Measurements from ENCODE around the gene ZNF697. TPM values are rescaled to one million over a fixed set of nuclear protein-coding genes. Genes with fewer than 3 reads are reported as not detected.

ZNF697 gene
- total RNA-seq, 4 donors from 2014 or later: 1.00 to 5.6 (median 2.9) TPM

DNA sequence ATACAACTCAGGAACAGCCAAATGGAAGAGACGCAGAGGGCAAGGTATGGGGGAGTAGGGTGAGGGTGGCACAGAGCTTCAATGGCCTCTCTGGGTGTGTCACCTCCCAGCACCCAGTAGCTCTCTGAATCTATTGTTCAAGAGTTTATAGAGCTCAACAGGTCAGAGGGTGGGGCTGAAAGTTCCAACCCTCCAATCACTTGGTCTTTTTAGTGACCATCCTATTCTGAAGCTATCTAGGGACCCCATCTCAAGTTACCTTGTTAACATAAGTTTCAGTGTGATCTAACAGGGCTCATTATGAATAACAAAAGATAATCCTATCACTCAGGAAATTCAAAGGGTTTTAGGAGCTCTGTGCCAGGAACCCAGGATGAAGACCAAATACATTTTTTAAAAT is 31.2 kb upstream of the ZNF697 start:
- WGBS, 2 donors (ENCODE audit: low coverage in 1 of 2): 90% methylated on average over 1 of the region's 1 CpG; no CpG with 5 or more reads in 1 of the 2 donors
- Histone ChIP-seq H3K4me1 (peaks cover 0 to 10% (median 3%) of the 10 kb centered on the region in 4 donors), H3K9me3 (no peaks in the 10 kb centered on the region), H3K36me3 (no peaks in the 10 kb centered on the region), H3K4me3 (no peak overlapping the region), H3K27me3 (no peaks in the 10 kb centered on the region), H3K27ac (no peak overlapping the region)
- intact Hi-C loops (cut with DNase I; ENCODE audit: low total_unique reads) (no loop called here), in situ Hi-C loops (cut with MboI; ENCODE audit: low pct_ligation_motif_present in 1 of 4, low pct_unique_long_range_greater_than_20kb in 1 of 4, low sequenced_read_pairs in 3 of 4) (no loop called here)
- no peak for DNase-seq
- TF ChIP-seq EP300 (IDR thresholded peaks at IDR 0.05; ENCODE audit: low read depth) (no peak), POLR2AphosphoS5 (IDR thresholded peaks at IDR 0.05) (no peak), POLR2A (IDR thresholded peaks at IDR 0.05) (no peak)
- TF ChIP-seq, protein P1, sequence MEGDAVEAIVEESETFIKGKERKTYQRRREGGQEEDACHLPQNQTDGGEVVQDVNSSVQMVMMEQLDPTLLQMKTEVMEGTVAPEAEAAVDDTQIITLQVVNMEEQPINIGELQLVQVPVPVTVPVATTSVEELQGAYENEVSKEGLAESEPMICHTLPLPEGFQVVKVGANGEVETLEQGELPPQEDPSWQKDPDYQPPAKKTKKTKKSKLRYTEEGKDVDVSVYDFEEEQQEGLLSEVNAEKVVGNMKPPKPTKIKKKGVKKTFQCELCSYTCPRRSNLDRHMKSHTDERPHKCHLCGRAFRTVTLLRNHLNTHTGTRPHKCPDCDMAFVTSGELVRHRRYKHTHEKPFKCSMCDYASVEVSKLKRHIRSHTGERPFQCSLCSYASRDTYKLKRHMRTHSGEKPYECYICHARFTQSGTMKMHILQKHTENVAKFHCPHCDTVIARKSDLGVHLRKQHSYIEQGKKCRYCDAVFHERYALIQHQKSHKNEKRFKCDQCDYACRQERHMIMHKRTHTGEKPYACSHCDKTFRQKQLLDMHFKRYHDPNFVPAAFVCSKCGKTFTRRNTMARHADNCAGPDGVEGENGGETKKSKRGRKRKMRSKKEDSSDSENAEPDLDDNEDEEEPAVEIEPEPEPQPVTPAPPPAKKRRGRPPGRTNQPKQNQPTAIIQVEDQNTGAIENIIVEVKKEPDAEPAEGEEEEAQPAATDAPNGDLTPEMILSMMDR (IDR thresholded peaks at IDR 0.05): no peak

DNA sequence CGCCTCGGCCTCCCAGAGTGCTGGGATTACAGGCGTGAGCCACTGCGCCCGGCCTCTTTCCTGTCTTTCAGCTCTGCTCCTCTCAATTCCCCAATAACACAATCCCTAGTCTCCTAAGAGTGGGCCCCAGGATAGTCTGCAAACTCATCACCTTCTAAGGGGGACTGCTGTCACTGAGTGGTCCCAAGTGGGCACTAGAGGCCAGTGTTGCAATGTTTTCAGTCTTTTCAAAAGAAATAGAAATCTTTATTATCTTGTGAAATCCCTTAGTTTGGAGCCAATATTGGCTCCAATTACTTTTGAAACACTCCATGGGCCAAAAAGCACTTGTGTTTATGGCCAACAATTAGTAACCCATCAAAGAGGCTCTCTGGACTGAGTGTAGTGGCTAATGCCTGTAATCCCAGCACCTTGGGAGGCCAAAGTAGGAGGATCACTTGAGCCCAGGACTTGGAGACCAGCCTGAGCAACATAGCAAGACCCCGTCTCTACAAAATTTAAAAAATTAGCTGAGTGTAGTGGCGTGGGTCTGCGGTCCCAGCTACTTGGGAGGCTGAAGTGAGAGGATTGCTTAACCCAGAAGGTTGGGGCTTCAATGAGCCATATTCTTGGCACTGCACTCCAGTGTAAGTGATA is 28.6 kb upstream of the ZNF697 start:
- WGBS, 2 donors (ENCODE audit: low coverage in 1 of 2): 79 to 100% methylated on average over 3 to 8 of the region's 8 CpGs
- no peak overlapping the region for H3K4me3 ChIP-seq

DNA sequence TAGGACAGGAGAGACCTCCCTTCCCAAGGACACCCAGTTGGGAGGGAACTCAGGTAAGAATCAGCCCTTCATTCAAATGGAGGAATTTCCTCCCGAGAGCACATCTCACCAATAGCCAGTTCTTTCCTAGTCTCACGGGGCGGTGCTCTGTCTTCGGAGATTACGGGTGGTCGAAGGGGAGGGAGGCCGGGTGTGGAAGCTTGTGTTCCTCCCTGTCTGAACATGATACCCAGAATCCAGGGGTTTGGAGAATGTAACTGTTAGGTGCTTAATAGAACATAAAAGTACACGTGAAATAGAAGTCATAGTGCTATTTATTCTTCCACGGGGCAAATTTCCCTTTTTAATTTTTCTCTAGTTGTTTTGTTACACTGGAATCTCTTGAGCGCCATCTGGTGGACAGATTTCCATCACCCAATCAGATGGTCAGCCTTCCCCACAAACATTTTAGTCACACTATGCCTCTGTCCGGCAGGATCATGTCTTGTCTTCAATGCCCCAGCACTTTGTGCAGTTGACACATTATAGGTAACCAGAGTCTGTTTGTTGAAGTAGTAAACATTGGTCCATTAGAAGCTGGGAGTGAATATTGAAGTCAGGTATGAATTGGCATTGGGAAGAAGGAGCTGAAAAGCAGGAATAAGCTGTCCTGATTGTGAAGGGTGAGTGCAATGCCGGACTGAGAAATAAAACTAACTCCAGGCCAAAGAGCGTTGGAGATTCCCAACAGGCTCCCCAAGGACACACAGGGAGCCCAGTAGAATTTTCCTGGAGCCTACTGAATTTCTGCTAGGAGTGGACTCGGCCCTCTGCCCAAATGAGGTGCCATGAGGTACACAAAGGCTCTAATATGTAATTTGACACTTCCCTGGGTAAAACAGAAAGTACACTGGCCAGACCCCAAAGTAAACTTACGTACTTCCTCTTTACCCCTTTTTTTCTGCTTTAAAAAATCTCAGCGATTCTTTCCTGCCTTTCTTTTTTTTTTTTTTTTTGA is 27.6 kb upstream of the ZNF697 start:
- Histone ChIP-seq H3K27me3 (no peaks in the 10 kb centered on the region), H3K9me3 (no peaks in the 10 kb centered on the region), H3K27ac (peak overlapping the region in 1 of 4 donors; percentile 40), H3K4me1 (peaks cover 0 to 10% (median 3%) of the 10 kb centered on the region in 4 donors), H3K36me3 (no peaks in the 10 kb centered on the region), H3K4me3 (peak overlapping the region; percentile 3 to 41 (median 12))
- intact Hi-C loops (cut with DNase I; ENCODE audit: low total_unique reads) (no loop called here), in situ Hi-C loops (cut with MboI; ENCODE audit: low pct_ligation_motif_present in 1 of 4, low pct_unique_long_range_greater_than_20kb in 1 of 4, low sequenced_read_pairs in 3 of 4) (no loop called here)
- WGBS, 2 donors (ENCODE audit: low coverage in 1 of 2): 22 to 23% methylated on average over 14 to 16 of the region's 16 CpGs
- DNase-seq: peak; percentile 85
- TF ChIP-seq EP300 (IDR thresholded peaks at IDR 0.05; ENCODE audit: low read depth) (no peak), POLR2A (IDR thresholded peaks at IDR 0.05) (no peak), POLR2AphosphoS5 (IDR thresholded peaks at IDR 0.05) (no peak)
- TF ChIP-seq, protein P1 (IDR thresholded peaks at IDR 0.05): peak; percentile 83 to 88 (median 87)

More for the DNA sequence above, 28.6 kb upstream of the ZNF697 start:
- no peak overlapping the region for H3K27ac ChIP-seq
- TF ChIP-seq EP300 (IDR thresholded peaks at IDR 0.05; ENCODE audit: low read depth): no peak
- TF ChIP-seq POLR2A (IDR thresholded peaks at IDR 0.05): no peak
- TF ChIP-seq, protein P1 (IDR thresholded peaks at IDR 0.05): no peak
- TF ChIP-seq POLR2AphosphoS5 (IDR thresholded peaks at IDR 0.05): no peak
- in situ Hi-C loops (cut with MboI; ENCODE audit: low pct_ligation_motif_present in 1 of 4, low pct_unique_long_range_greater_than_20kb in 1 of 4, low sequenced_read_pairs in 3 of 4): no loop called here
- H3K27me3 ChIP-seq: no peaks in the 10 kb centered on the region
- intact Hi-C loops (cut with DNase I; ENCODE audit: low total_unique reads): no loop called here
- peaks cover 0 to 10% (median 3%) of the 10 kb centered on the region in 4 donors for H3K4me1 ChIP-seq
- no peaks in the 10 kb centered on the region for H3K9me3 ChIP-seq
- no peaks in the 10 kb centered on the region for H3K36me3 ChIP-seq
- DNase-seq: no peak

- H3K4me1 ChIP-seq: peaks cover 0 to 10% (median 3%) of the 10 kb centered on the region in 4 donors
- intact Hi-C loops (cut with DNase I; ENCODE audit: low total_unique reads) (no loop called here), in situ Hi-C loops (cut with MboI; ENCODE audit: low pct_ligation_motif_present in 1 of 4, low pct_unique_long_range_greater_than_20kb in 1 of 4, low sequenced_read_pairs in 3 of 4) (loop anchor here in 1 of 4 donors (5.0 kb wide), 1 partner anchor 48 kb away; no protein-coding TSS in a partner anchor)
- TF ChIP-seq POLR2AphosphoS5 (IDR thresholded peaks at IDR 0.05): no peak
- TF ChIP-seq, protein P1 (IDR thresholded peaks at IDR 0.05): peak in 1 of 5 experiments; percentile 36
- 28 to 79% methylated on average over 5 to 6 of the region's 6 CpGs for WGBS, 2 donors (ENCODE audit: low coverage in 1 of 2)
- peak overlapping the region in 1 of 4 donors; percentile 40 for H3K27ac ChIP-seq
- DNase-seq: peak; percentile 57
- H3K36me3 ChIP-seq: no peaks in the 10 kb centered on the region
- H3K4me3 ChIP-seq: no peak overlapping the region
- H3K27me3 ChIP-seq: no peaks in the 10 kb centered on the region
- no peaks in the 10 kb centered on the region for H3K9me3 ChIP-seq
These were observed 26.8 kb upstream of the ZNF697 start for GRCh38 chr1:119674835-119675289.

All from transverse colon (tissue), 4 donors.